Loucy (cell line): Measurements from ENCODE around the gene KSR2.

Experiments used
- H2AFZ ChIP-seq: fragments of 200-600 bp; sonication (generic); 2 replicates; pipeline ENCODE4 v1.6.0; 2016; ENCODE audit warnings: antibody characterized with exemption, mild to moderate bottlenecking, low read length, moderate library complexity
- H3F3A ChIP-seq: fragments of 200-600 bp; 2 replicates; pipeline ENCODE4 v1.6.0; 2016; ENCODE audit warnings: antibody characterized with exemption, low read depth, mild to moderate bottlenecking
- H3K27me3 ChIP-seq: fragments of 200-600 bp; sonication (generic); 2 replicates; pipeline ENCODE4 v1.6.1; 2014; ENCODE audit warnings: low read length, mild to moderate bottlenecking; ENCODE audit not compliant: insufficient read depth, poor library complexity, severe bottlenecking
- H3K36me3 ChIP-seq: fragments of 200-600 bp; sonication (generic); 2 replicates; pipeline ENCODE4 v1.6.1; 2016; ENCODE audit warnings: low read length; ENCODE audit not compliant: insufficient read depth
- H3K4me1 ChIP-seq: fragments of 200-600 bp; sonication (generic); 2 replicates; pipeline ENCODE4 v1.5.1; 2014; ENCODE audit warnings: low read length, mild to moderate bottlenecking; ENCODE audit not compliant: insufficient read depth, poor library complexity, severe bottlenecking
- H3K4me2 ChIP-seq: fragments of 200-600 bp; sonication (generic); 2 replicates; pipeline ENCODE4 v1.6.0; 2014; ENCODE audit warnings: antibody characterized with exemption, low read length, low read depth, mild to moderate bottlenecking; ENCODE audit not compliant: poor library complexity, severe bottlenecking
- H3K4me3 ChIP-seq: fragments of 200-600 bp; sonication (generic); 2 replicates; pipeline ENCODE4 v1.5.1; 2014; ENCODE audit warnings: low read length, mild to moderate bottlenecking, mixed read lengths; ENCODE audit not compliant: poor library complexity, severe bottlenecking
- H3K79me2 ChIP-seq: fragments of 200-600 bp; sonication (generic); 2 replicates; pipeline ENCODE4 v1.6.1; 2014; ENCODE audit warnings: low read length; ENCODE audit not compliant: insufficient read depth
- H3K9ac ChIP-seq: fragments of 200-600 bp; sonication (generic); 2 replicates; pipeline ENCODE4 v1.6.0; 2014; ENCODE audit warnings: mild to moderate bottlenecking, low read depth, low read length, moderate library complexity; ENCODE audit not compliant: poor library complexity, severe bottlenecking
- H3K9me2 ChIP-seq: fragments of 200-600 bp; sonication (generic); replicated peaks from 2 replicates; pipeline ENCODE4 v1.6.1; 2016; ENCODE audit warnings: low read depth, low read length, mixed read lengths
- H3K9me3 ChIP-seq: fragments of 200-600 bp; sonication (generic); 2 replicates; pipeline ENCODE4 v1.6.1; 2014; ENCODE audit warnings: mild to moderate bottlenecking, antibody characterized with exemption, low read length, low read depth; ENCODE audit not compliant: insufficient read depth
- H4K20me1 ChIP-seq: fragments of 200-600 bp; sonication (generic); 2 replicates; pipeline ENCODE4 v1.6.0; 2014; ENCODE audit warnings: antibody characterized with exemption, low read length, mild to moderate bottlenecking; ENCODE audit not compliant: insufficient read depth, poor library complexity, severe bottlenecking
- CTCF ChIP-seq: fragments of 200-600 bp; sonication (generic); conservative IDR thresholded peaks from 2 replicates; pipeline ENCODE4 v1.5.1; 2014; ENCODE audit warnings: mild to moderate bottlenecking, antibody characterized with exemption, low read length
- EZH2phosphoT487 ChIP-seq: fragments of 200-600 bp; IDR thresholded peaks from 2 replicates; pipeline ENCODE4 v1.6.1; 2018; ENCODE audit warnings: antibody characterized with exemption, mild to moderate bottlenecking, moderate library complexity, borderline replicate concordance

Gene KSR2

GRCh38 chr12:117968826-117969659, at the start of gene KSR2:
Gene KSR2, minus strand, starts transcription at chr12:117968990. Its CDS starts 735 bp downstream, at chr12:117968255.
- H3F3A ChIP-seq = no peaks in the 10 kb centered on the region
- H2AFZ ChIP-seq = no peak within 1 kb of the TSS
- no peak for TF ChIP-seq EZH2phosphoT487
- TF ChIP-seq CTCF = no peak
- no peak within 1 kb of the TSS for H3K4me2 ChIP-seq
- H3K9me3 ChIP-seq = no peaks in the 10 kb centered on the region; the same call in 1 of the 2 replicates
- no peaks in the 10 kb centered on the region for H3K9me2 ChIP-seq
- H3K79me2 ChIP-seq = no peaks in the 10 kb centered on the region
- no peaks in the 10 kb centered on the region for H3K27me3 ChIP-seq
- H3K36me3 ChIP-seq = no peaks in the 10 kb centered on the region
- no peak within 1 kb of the TSS for H3K9ac ChIP-seq
- H3K4me1 ChIP-seq = no peaks in the 10 kb centered on the region
- no peaks in the 10 kb centered on the region for H4K20me1 ChIP-seq
- no peak within 1 kb of the TSS for H3K4me3 ChIP-seq

GRCh38 chr12:118017926-118018325, 49.1 kb upstream of the KSR2 start:
- H3F3A ChIP-seq = no peaks in the 10 kb centered on the region
- H3K27me3 ChIP-seq = no peaks in the 10 kb centered on the region
- H3K36me3 ChIP-seq = peaks cover 37% of the 10 kb centered on the region; the same call in 1 of the 2 replicates
- TF ChIP-seq EZH2phosphoT487 (no peak), CTCF (no peak)
- no peaks in the 10 kb centered on the region for H3K9me3 ChIP-seq
- H3K79me2 ChIP-seq = peaks cover 48% of the 10 kb centered on the region
- H3K4me1 ChIP-seq = peaks cover 37% of the 10 kb centered on the region
- peak overlapping the region; percentile 100 for H3K9ac ChIP-seq
- peak overlapping the region; percentile 94 for H3K4me2 ChIP-seq
- no peak overlapping the region for H2AFZ ChIP-seq
- H4K20me1 ChIP-seq = peaks cover 17% of the 10 kb centered on the region
- H3K4me3 ChIP-seq = peak overlapping the region; percentile 100
- no peaks in the 10 kb centered on the region for H3K9me2 ChIP-seq

- peak within 1 kb of the TSS; percentile 94 for H3K4me2 ChIP-seq
- peaks cover 37% of the 10 kb centered on the region for H3K4me1 ChIP-seq
- no peaks in the 10 kb centered on the region for H3K27me3 ChIP-seq
- H3F3A ChIP-seq = no peaks in the 10 kb centered on the region
- no peak for TF ChIP-seq CTCF
- no peak for TF ChIP-seq EZH2phosphoT487
- H4K20me1 ChIP-seq = peaks cover 17% of the 10 kb centered on the region
- peak within 1 kb of the TSS; percentile 100 for H3K9ac ChIP-seq
- H3K9me2 ChIP-seq = no peaks in the 10 kb centered on the region
- H3K79me2 ChIP-seq = peaks cover 48% of the 10 kb centered on the region
- H3K9me3 ChIP-seq = no peaks in the 10 kb centered on the region
- H3K36me3 ChIP-seq = peaks cover 26% of the 10 kb centered on the region; the same call in 1 of the 2 replicates
- peak within 1 kb of the TSS; percentile 93; the same call in 1 of the 2 replicates for H2AFZ ChIP-seq
- H3K4me3 ChIP-seq = peak within 1 kb of the TSS; percentile 100
Observed at GRCh38 chr12:118016424-118017264, 47.9 kb upstream of the KSR2 start, which contains the start of gene RFC5. Gene RFC5, plus strand, starts transcription at chr12:118016703. Its CDS starts 125 bp downstream, at chr12:118016828.
